ENCODE results near the gene DYNC2I2.
"Not testable (repeated sequence)": the region's sequence is repeated elsewhere in the genome, so short reads cannot be mapped to it uniquely, and the experiment has no call there.

Gene DYNC2I2

GRCh38 chr9:128656416-128657343 lies at the start of gene DYNC2I2:
Gene DYNC2I2, minus strand, starts transcription at chr9:128656847. Its CDS starts 121 bp downstream, at chr9:128656726.
- peak; percentile 91 to 92 for DNase-seq (ENCODE audit: low read depth in 2 of 2, low spot score in 1 of 2)

DNA sequence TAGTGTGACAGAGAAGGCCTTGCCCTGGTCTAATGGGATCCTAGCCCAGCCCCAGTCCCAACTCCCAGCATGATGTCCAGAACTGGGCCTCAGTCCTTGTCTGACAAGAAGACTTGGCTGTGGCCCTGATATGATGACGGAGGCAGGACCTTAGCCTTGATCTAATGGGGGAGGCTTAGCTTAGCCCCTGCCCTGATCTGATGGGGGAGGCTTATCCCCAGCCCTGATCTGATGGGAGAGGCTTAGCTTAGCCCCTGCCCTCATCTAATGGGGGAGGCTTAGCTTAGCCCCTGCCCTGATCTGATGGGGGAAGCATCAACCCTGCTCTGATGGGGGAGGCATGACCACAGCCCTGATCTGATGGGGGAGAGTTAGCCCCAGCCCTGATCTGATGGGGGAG lies 49.4 kb upstream of the DYNC2I2 start:
- DNase-seq (ENCODE audit: low read depth in 2 of 2, low spot score in 1 of 2): no peak

DNA sequence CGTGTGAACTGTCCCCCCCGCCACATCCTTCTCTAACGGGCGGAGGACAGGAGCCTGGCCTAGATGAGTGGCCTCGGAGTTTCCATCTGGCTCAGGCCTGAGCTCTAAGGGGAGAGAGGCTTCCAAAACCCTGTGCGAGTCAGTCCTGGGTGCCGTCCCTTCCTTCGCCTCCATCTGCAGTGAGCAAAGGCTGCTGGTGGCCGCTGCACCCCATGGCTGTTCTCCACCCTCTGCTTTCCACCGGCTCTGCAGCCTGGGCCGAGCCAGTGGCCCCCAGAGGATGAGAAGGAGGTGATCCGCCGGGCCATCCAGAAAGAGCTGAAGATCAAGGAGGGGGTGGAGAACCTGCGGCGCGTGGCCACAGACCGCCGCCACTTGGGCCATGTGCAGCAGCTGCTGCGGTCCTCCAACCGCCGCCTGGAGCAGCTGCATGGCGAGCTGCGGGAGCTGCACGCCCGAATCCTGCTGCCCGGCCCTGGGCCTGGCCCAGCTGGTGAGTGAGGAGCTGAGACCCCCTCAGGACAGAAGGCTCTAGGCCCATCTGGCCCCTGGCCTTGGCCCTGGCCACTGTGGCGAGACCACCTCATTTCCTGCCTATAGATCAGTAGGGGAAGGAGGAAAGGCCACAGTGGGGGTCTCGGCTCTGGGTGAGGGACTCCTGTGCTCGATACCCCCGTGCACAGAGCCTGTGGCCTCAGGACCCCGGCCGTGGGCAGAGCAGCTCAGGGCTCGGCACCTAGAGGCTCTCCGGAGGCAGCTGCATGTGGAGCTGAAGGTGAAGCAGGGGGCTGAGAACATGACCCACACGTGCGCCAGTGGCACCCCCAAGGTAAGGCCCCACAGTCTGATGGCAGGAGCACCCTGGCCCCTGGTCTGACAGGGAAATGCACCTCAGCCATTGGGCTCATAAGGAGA lies 48.7 kb upstream of the DYNC2I2 start:
- no peak for DNase-seq (ENCODE audit: low read depth in 2 of 2, low spot score in 1 of 2)

GRCh38 chr9:128704356-128704670 lies 47.7 kb upstream of the DYNC2I2 start:
- DNase-seq (ENCODE audit: low read depth in 2 of 2, low spot score in 1 of 2): no peak

DNA sequence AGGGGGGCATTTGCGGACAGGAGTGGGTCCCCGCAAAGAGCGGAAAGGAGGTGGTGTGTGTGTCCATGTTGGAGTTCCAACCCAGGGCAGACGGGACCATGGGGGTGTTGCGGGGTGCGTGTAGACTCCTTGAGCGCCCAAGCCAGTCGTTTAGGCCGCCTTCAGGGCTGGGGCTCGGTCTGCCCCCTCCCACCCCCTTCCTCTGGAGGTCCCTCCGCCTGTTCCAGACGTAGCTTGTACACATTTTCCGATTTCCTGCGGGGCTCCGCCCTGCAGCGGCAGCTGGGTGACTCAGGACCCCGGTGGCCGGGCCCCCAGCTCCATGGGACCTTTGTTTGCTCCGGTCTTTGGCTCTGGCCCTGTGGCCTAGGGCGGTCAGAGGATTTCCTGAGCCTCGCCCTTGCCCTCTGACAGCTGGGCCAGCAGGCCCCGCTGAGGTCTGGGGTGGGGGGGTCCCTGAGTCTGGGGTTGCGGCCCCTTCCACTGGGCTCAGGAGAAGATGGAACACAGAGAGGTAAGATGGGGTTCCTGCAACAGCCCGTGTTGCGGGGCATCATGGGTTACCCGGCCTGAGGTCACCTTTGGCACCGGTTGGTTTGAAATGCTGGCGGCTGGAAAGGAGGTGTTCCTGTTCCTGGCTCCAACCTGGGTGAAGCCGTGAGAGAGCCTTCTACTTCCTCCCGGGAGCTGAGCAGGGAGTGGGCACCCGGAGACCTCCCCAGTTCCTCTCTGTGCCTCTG lies 47.1 kb upstream of the DYNC2I2 start:
- DNase-seq (ENCODE audit: low read depth in 2 of 2, low spot score in 1 of 2): no peak

- DNase-seq (ENCODE audit: low read depth in 2 of 2, low spot score in 1 of 2): no peak
Observed at GRCh38 chr9:128702949-128703615, 46.4 kb upstream of the DYNC2I2 start.

DNA sequence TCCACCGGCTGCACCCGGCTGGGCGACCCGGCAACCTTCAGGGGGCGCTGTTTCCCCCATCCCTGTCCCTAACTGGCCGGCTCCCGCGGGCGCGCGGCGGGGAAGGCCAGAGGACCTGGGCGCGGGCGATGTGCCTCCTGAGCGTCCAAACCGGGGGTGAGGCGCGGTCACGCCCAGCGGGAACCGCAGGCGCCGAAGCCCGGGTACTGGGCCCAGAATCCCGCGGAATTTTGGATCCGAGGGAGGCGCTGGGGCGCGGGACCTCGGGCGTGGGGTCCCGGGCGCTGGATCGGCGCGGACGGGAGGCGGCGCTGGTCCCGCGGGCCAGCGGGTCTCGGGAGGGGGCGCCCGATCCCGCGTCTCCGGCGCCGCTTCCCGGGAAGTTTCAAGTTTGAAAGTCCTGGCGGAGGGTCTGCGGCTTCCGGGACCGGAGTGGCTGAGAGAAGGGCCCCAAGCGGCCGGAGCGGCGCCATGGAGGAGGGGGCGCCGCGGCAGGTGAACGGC lies 45.9 kb upstream of the DYNC2I2 start, which contains the start of gene PKN3:
Gene PKN3, plus strand, starts transcription at position 59 of the 504 bp plus-strand sequence. Its CDS starts 413 bp downstream, at position 472.
- DNase-seq (ENCODE audit: low read depth in 2 of 2, low spot score in 1 of 2): peak; percentile 68 to 74

- DNase-seq (ENCODE audit: low read depth in 2 of 2, low spot score in 1 of 2): no peak
Observed at GRCh38 chr9:128701227-128701854, 44.7 kb upstream of the DYNC2I2 start.

DNA sequence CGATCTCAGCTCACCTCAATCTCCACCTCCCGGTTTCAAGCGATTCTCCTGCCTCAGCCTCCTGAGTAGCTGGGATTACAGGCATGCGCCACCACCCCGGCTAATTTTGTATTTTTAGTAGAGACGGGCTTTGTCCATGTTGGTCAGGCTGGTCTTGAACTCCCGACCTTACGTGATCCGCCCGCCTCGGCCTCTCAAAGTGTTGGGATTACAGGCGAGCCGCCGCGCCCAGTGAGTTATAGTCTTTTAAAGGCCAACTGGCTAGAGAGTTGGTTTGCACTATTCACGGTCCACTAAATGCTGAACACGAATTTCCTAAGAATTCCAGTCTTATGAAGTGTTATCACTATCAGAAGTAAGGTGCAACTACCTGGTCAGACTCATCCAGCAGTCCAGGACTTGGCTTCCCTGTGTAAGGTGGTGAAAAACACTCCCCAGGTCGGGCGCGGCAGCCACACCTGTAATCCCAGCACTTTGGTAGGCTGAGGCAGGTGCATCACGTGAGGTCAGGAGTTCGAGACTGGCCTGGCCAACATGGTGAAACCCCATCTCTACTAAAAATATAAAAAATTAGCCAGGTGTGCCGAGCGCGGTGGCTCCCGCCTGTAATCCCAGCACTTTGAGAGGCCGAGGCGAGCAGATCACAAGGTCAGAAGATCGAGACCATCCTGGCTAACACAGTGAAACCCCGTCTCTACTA lies 42.6 kb upstream of the DYNC2I2 start:
- not testable (repeated sequence) for DNase-seq (ENCODE audit: low read depth in 2 of 2, low spot score in 1 of 2)

DNA sequence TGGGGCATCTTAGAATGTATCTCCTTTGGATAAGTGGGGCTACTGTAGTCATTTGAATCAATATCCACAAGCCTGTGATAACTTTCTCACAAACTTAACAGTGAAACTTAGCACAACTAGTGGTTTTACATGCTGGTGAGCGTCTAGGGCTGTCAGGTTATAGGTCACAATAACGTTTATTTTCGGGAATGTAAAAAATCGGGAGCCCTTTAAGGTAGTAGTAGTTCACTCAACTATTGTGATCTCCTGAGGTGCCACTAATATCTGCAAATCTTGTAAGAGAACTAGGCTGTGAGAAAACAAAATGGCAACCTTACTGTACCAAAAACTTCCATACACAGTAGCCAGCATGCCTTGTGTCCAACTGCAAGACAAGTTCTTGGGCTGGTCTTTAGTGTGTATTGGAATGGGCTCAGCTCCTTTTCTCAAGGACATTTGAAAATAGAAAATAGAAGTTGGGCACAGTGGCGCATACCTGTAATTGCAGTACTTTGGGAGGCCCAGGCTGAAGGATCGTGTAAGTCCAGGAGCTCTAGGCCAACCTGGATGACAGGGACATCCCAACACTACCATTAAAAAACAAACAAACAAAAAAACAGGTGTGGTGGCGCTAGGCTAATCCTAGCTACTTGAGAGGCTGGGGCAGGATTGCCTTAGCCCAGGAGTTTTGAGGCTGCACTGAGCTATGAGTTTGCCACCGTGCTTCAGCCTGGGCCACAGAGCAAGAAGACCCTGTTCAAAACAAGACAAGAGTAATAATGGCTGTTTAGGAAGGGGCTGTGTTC lies 40.5 kb upstream of the DYNC2I2 start:
- DNase-seq (ENCODE audit: low read depth in 2 of 2, low spot score in 1 of 2): no peak

GRCh38 chr9:128694344-128694743 lies 37.7 kb upstream of the DYNC2I2 start:
- no peak for DNase-seq (ENCODE audit: low read depth in 2 of 2, low spot score in 1 of 2)

DNA sequence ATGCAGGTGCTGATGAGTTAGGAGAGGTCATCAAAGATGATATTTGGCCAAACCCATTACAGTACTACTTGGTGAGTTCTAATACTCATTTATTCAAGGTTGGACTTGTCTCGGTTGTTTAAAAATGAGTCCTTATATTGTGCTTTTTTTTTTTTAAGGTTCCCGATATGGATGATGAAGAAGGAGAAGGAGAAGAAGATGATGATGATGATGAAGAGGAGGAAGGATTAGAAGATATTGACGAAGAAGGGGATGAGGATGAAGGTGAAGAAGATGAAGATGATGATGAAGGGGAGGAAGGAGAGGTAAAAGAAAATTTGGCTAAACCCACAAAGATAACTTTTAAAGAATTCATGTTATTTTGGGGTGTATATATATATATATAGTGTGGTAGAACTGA lies 37.1 kb upstream of the DYNC2I2 start:
- not testable (repeated sequence) for DNase-seq (ENCODE audit: low read depth in 2 of 2, low spot score in 1 of 2)

GRCh38 chr9:128690684-128691034 lies 34.0 kb upstream of the DYNC2I2 start:
- no peak for DNase-seq (ENCODE audit: low read depth in 2 of 2, low spot score in 1 of 2)

- peak in 1 of 2 donors; percentile 42 for DNase-seq (ENCODE audit: low read depth in 2 of 2, low spot score in 1 of 2)
Observed at GRCh38 chr9:128689820-128690683, 33.4 kb upstream of the DYNC2I2 start.

DNA sequence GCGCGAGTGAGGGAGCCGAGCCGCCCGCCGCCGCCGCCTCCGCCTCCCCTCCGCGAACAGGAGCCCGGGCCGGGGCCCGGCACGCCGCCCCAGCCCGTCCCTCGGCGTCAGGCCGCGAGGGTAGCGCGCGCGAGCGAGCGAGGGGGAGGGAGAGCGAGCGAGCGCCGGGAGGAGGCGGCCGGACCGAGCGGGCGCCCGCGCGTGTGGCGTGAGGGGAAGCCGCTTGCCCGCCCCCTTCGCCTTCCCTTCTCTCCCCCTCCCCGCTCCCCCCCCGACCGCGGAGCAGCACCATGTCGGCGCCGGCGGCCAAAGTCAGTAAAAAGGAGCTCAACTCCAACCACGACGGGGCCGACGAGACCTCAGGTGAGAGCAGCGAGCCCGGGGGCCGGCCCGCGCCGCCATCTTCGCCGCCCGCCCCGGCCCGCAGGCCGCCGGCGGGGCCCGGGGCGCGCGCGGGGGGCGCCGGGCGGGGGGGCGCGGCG lies 32.7 kb upstream of the DYNC2I2 start:
- peak in 1 of 2 donors; percentile 41 for DNase-seq (ENCODE audit: low read depth in 2 of 2, low spot score in 1 of 2)

- peak; percentile 79 to 90 for DNase-seq (ENCODE audit: low read depth in 2 of 2, low spot score in 1 of 2)
Observed at GRCh38 chr9:128688501-128689292, 32.0 kb upstream of the DYNC2I2 start, which contains the start of gene SET. Gene SET, plus strand, starts transcription at chr9:128689222. Its CDS starts 361 bp downstream, at chr9:128689583.
